IMR-90 (cell line): ENCODE measurements around the gene MSH6. TPM values are rescaled to one million over a fixed set of nuclear protein-coding genes. Genes with fewer than 3 reads are reported as not detected.

Experiments
- ATAC-seq: fragments of 200-7000 bp; cut with Tn5 transposase; 2 replicates; pipeline ENCODE4 v1.9.1; 2020; ENCODE audit warnings: low read depth, mild to moderate bottlenecking, moderate library complexity
- BruUV-seq: library from RNA; stranded (reverse); fragments of 400-500 nt; replicated peaks from 2 replicates; lab custom pipeline; 2021; lab: Mats Ljungman, UMichigan
- CTCF ChIA-PET: fragments of 300-600 bp; formaldehyde crosslinking; extraction: SDS; loops from one replicate; lab custom pipeline; 2021; ENCODE audit warnings: antibody characterized with exemption; lab: Yijun Ruan, JAX
- POLR2A ChIA-PET: fragments of 300-600 bp; sonication (Branson Sonifier 250); formaldehyde crosslinking; loops from one replicate; lab custom pipeline; 2022; ENCODE audit warnings: antibody characterized with exemption; ENCODE audit not compliant: unreplicated experiment; lab: Charles Lee
- DNase-seq: peaks from one replicate; pipeline ENCODE4 v3.0.0; 2013
- H2AFZ ChIP-seq: replicated peaks from 2 replicates; pipeline ENCODE3; 2013; ENCODE audit warnings: low read length, mild to moderate bottlenecking; ENCODE audit not compliant: poor library complexity
- H2AK5ac ChIP-seq: 2 replicates; pipeline ENCODE4 v1.6.1; 2013; ENCODE audit warnings: low read depth, low read length, inconsistent platforms
- H2AK9ac ChIP-seq: replicated peaks from 2 replicates; pipeline ENCODE3; 2013; ENCODE audit warnings: mild to moderate bottlenecking, low read depth, low read length, moderate library complexity; ENCODE audit not compliant: poor library complexity
- H2BK120ac ChIP-seq: 2 replicates; pipeline ENCODE4 v1.6.1; 2013; ENCODE audit warnings: low read depth, low read length, inconsistent platforms
- H2BK15ac ChIP-seq: 3 replicates; pipeline ENCODE4 v1.6.1; 2013; ENCODE audit warnings: low read depth, low read length, inconsistent platforms
- H2BK20ac ChIP-seq: 2 replicates; pipeline ENCODE4 v1.6.1; 2013; ENCODE audit warnings: low read depth, mild to moderate bottlenecking, inconsistent platforms, low read length, moderate library complexity
- H2BK5ac ChIP-seq: 2 replicates; pipeline ENCODE4 v1.6.1; 2013; ENCODE audit warnings: mild to moderate bottlenecking, low read depth, low read length, inconsistent platforms; ENCODE audit not compliant: poor library complexity, severe bottlenecking
- H3K14ac ChIP-seq: replicated peaks from 2 replicates; pipeline ENCODE4 v1.6.1; 2013; ENCODE audit warnings: low read depth, low read length, inconsistent platforms
- H3K18ac ChIP-seq: 2 replicates; pipeline ENCODE4 v1.6.1; 2013; ENCODE audit warnings: low read depth, low read length, control low read depth
- H3K23ac ChIP-seq: 2 replicates; pipeline ENCODE4 v1.6.1; 2013; ENCODE audit warnings: low read depth, low read length, inconsistent platforms
- H3K27ac ChIP-seq: 2 replicates; pipeline ENCODE4 v1.5.1; 2013; ENCODE audit warnings: mild to moderate bottlenecking, control low read depth, low read length; ENCODE audit not compliant: insufficient read depth
- H3K27me3 ChIP-seq: 2 replicates; pipeline ENCODE4 v1.6.1; 2013; ENCODE audit warnings: low read length; ENCODE audit not compliant: control insufficient read depth, insufficient read depth
- H3K36me3 ChIP-seq: 2 replicates; pipeline ENCODE4 v1.6.1; 2013; ENCODE audit warnings: low read length, mixed read lengths; ENCODE audit not compliant: control insufficient read depth, insufficient read depth
- H3K4ac ChIP-seq: 2 replicates; pipeline ENCODE4 v1.6.1; 2013; ENCODE audit warnings: low read depth, low read length, inconsistent platforms
- H3K4me1 ChIP-seq: 2 replicates; pipeline ENCODE4 v1.6.1; 2013; ENCODE audit warnings: low read length, mixed read lengths; ENCODE audit not compliant: control insufficient read depth, insufficient read depth
- H3K4me2 ChIP-seq: 2 replicates; pipeline ENCODE4 v1.6.1; 2013; ENCODE audit warnings: low read depth, mild to moderate bottlenecking, control low read depth, low read length, moderate library complexity
- H3K4me3 ChIP-seq: 2 replicates; pipeline ENCODE4 v1.5.1; 2013; ENCODE audit warnings: low read depth, mild to moderate bottlenecking, control low read depth, low read length, moderate library complexity; ENCODE audit not compliant: insufficient read depth
- H3K56ac ChIP-seq: 2 replicates; pipeline ENCODE4 v1.6.1; 2013; ENCODE audit warnings: low read length, inconsistent platforms; ENCODE audit not compliant: insufficient read depth; ENCODE audit errors: extremely low read depth
- H3K79me1 ChIP-seq, 2 experiments: 2 replicates each; pipeline ENCODE4 v1.6.1; 2013; ENCODE audit warnings: low read length in 2 of 2, inconsistent platforms in 1 of 2, low read depth in 1 of 2
- H3K9ac ChIP-seq: 2 replicates; pipeline ENCODE4 v1.6.1; 2013; ENCODE audit warnings: low read depth, low read length, control low read depth
- H3K9me1 ChIP-seq: 2 replicates; pipeline ENCODE4 v1.6.1; 2013; ENCODE audit warnings: low read length, inconsistent platforms; ENCODE audit not compliant: insufficient read depth
- H3K9me3 ChIP-seq: 2 replicates; pipeline ENCODE4 v1.6.1; 2013; ENCODE audit warnings: low read length; ENCODE audit not compliant: control insufficient read depth, insufficient read depth
- H4K20me1 ChIP-seq: 2 replicates; pipeline ENCODE4 v1.6.1; 2013; ENCODE audit warnings: low read length, inconsistent platforms; ENCODE audit not compliant: insufficient read depth
- H4K5ac ChIP-seq: 2 replicates; pipeline ENCODE4 v1.6.1; 2013; ENCODE audit warnings: mild to moderate bottlenecking, low read depth, low read length, control low read depth
- H4K8ac ChIP-seq, 2 experiments: 2 replicates each; pipeline ENCODE4 v1.6.1; 2013; ENCODE audit warnings: low read depth in 2 of 2, low read length in 2 of 2, control low read depth in 1 of 2, inconsistent platforms in 1 of 2
- H4K91ac ChIP-seq: 2 replicates; pipeline ENCODE4 v1.6.1; 2013; ENCODE audit warnings: low read depth, low read length, inconsistent platforms; ENCODE audit not compliant: insufficient read depth
- ELK1 ChIP-seq: fragments of 150-350 bp; IDR thresholded peaks from 2 replicates; pipeline ENCODE4 v1.6.1; 2016; ENCODE audit warnings: low read depth, mild to moderate bottlenecking, low read length, moderate library complexity, borderline replicate concordance
- WGBS, 2 experiments: methylation state at CpG; one replicate each; pipeline versions ENCODE4 v1.1.5 to v1.1.7; 2013; ENCODE audit warnings: missing lambda C conversion rate in 2 of 2; ENCODE audit not compliant: insufficient read length in 1 of 2; ENCODE audit errors: extremely low coverage in 2 of 2; 5-methylcytosine and 5-hydroxymethylcytosine counted together
- dilution Hi-C: fragments of 300-500 bp; cut with HindIII; formaldehyde crosslinking; loops from one replicate; pipeline ENCODE4 v1.14.3; 2018; ENCODE audit warnings: low sequenced_read_pairs; ENCODE audit not compliant: unreplicated experiment
- in situ Hi-C: fragments of 300-500 bp; cut with MboI; formaldehyde crosslinking; loops from 3 replicates; pipeline ENCODE4 v1.14.3; 2019; ENCODE audit warnings: low sequenced_read_pairs, inconsistent platforms, mixed read lengths
- intact Hi-C: fragments of 100-400 bp; cut with micrococcal nuclease; formaldehyde crosslinking; loops from 2 replicates; pipeline ENCODE4 v1.10.0; 2022
- polyA plus RNA-seq, 3 experiments: library from polyadenylated mRNA; depleted of rRNA; stranded (reverse); fragments of >200 nt; gene quantifications; 2 replicates each; pipeline ENCODE4 v1.2.3, GENCODE V29; 2012; ENCODE audit warnings: low replicate concordance in 1 of 3
- total RNA-seq: library from RNA; depleted of rRNA; stranded (reverse); fragments of >200 nt; gene quantifications from 2 replicates; pipeline ENCODE4 v1.2.3, GENCODE V29; 2012

MSH6 gene
- total and polyA plus RNA-seq, 2 of the 4 experiments (the other 2 are of a cell fraction), result 17.1 to 48.9 TPM

GRCh38 chr2:47850198-47850597, 67.3 kb downstream of the MSH6 start:
- H3K27ac ChIP-seq, result no peak overlapping the region
- H4K5ac ChIP-seq, result no peak overlapping the region
- no peak overlapping the region for H2BK5ac ChIP-seq
- in situ Hi-C loops, result no loop called here
- peaks cover 25 to 64% of the 10 kb centered on the region in 2 experiments for H3K79me1 ChIP-seq
- peaks cover 73% of the 10 kb centered on the region for H4K20me1 ChIP-seq
- peaks cover 1% of the 10 kb centered on the region for H3K4me1 ChIP-seq
- intact Hi-C loops, result no loop called here
- H3K4ac ChIP-seq, result no peak overlapping the region
- H3K18ac ChIP-seq, result no peak overlapping the region
- H3K23ac ChIP-seq, result no peak overlapping the region
- CTCF ChIA-PET, result interaction anchor here (0.6 to 1.9 kb wide), 2 partner anchors 17 to 484 kb away, joined by 3 to 4 read pairs; no protein-coding TSS in a partner anchor
- no peaks in the 10 kb centered on the region for H3K27me3 ChIP-seq
- no peak overlapping the region for H2AK9ac ChIP-seq
- H3K9ac ChIP-seq, result no peak overlapping the region
- H4K8ac ChIP-seq, result no peak overlapping the region
- no peak overlapping the region for H2AFZ ChIP-seq
- no peak for DNase-seq
- no TSS peak for BruUV-seq
- peaks cover 1% of the 10 kb centered on the region; the same call in 1 of the 2 replicates for H3K36me3 ChIP-seq
- H3K9me3 ChIP-seq, result no peaks in the 10 kb centered on the region
- peaks cover 6% of the 10 kb centered on the region; the same call in 1 of the 2 replicates for H3K9me1 ChIP-seq
- WGBS, 2 experiments, result no CpG with 5 or more reads among the region's 1 CpG
- H2BK20ac ChIP-seq, result no peak overlapping the region
- no peak overlapping the region for H3K14ac ChIP-seq
- ATAC-seq, result no peak
- TF ChIP-seq ELK1, result no peak
- dilution Hi-C loops, result no loop called here
- H3K4me3 ChIP-seq, result no peak overlapping the region
- POLR2A ChIA-PET, result no interaction called here
- H4K91ac ChIP-seq, result no peak overlapping the region
- no peak overlapping the region for H3K56ac ChIP-seq
- H2AK5ac ChIP-seq, result no peak overlapping the region
- H2BK15ac ChIP-seq, result no peak overlapping the region
- H2BK120ac ChIP-seq, result no peak overlapping the region
- H3K4me2 ChIP-seq, result no peak overlapping the region
